Panc1 (cell line): ENCODE data around the gene VSIG8. TPM values are rescaled to one million over a fixed set of nuclear protein-coding genes. Genes with fewer than 3 reads are reported as not detected.

ENCODE experiments used
- ATAC-seq: fragments of 200-7000 bp; cut with Tn5 transposase; 2 replicates; pipeline ENCODE4 v1.9.1; 2020; ENCODE audit warnings: mild to moderate bottlenecking, moderate library complexity
- BruUV-seq: library from RNA; stranded (reverse); fragments of 400-500 nt; replicated peaks from 2 replicates; lab custom pipeline; 2021; lab: Mats Ljungman, UMichigan
- CTCF ChIA-PET: fragments of 300-600 bp; sonication (Branson Sonifier 250); formaldehyde crosslinking; loops from one replicate; lab custom pipeline; 2022; ENCODE audit warnings: antibody characterized with exemption; lab: Charles Lee
- POLR2A ChIA-PET: fragments of 300-600 bp; sonication (Branson Sonifier 250); formaldehyde crosslinking; loops from one replicate; lab custom pipeline; 2022; ENCODE audit warnings: antibody characterized with exemption; lab: Charles Lee
- DNase-seq: peaks from one replicate; pipeline ENCODE4 v3.0.0-alpha.2; 2010; ENCODE audit warnings: low read depth, low spot score
- H3K27ac ChIP-seq: 2 replicates; pipeline ENCODE4 v1.5.1; 2011; ENCODE audit warnings: mild to moderate bottlenecking, low read length, inconsistent platforms
- H3K27me3 ChIP-seq: fragments of 200-500 bp; sonication (Bioruptor generic); 2 replicates; pipeline ENCODE4 v1.6.0; 2014; ENCODE audit warnings: low read length, inconsistent platforms; ENCODE audit not compliant: control insufficient read depth, insufficient read depth
- H3K36me3 ChIP-seq: fragments of 200-500 bp; sonication (Bioruptor generic); 2 replicates; pipeline ENCODE4 v1.5.1; 2014; ENCODE audit warnings: inconsistent platforms, mild to moderate bottlenecking, low read length, moderate library complexity; ENCODE audit not compliant: control insufficient read depth, insufficient read depth
- H3K4me1 ChIP-seq: 2 replicates; pipeline ENCODE4 v1.5.1; 2011; ENCODE audit warnings: inconsistent platforms, mild to moderate bottlenecking, low read length, moderate library complexity; ENCODE audit not compliant: control insufficient read depth, insufficient read depth
- H3K4me3 ChIP-seq, 2 experiments: 2 replicates each; pipeline ENCODE4 v1.5.1; 2011 to 2012; ENCODE audit warnings: low read depth in 2 of 2, low read length in 2 of 2, mild to moderate bottlenecking in 2 of 2, inconsistent platforms in 1 of 2, moderate library complexity in 1 of 2
- H3K9me3 ChIP-seq: fragments of 200-500 bp; sonication (Bioruptor generic); 2 replicates; pipeline ENCODE4 v1.5.1; 2014; ENCODE audit warnings: low read depth, mild to moderate bottlenecking, inconsistent platforms, low read length, moderate library complexity; ENCODE audit not compliant: control insufficient read depth, insufficient read depth
- CTCF ChIP-seq: fragments of 450-650 bp; IDR thresholded peaks from 2 replicates; pipeline ENCODE4 v1.5.1; 2017; ENCODE audit warnings: mild to moderate bottlenecking
- POLR2AphosphoS5 ChIP-seq: IDR thresholded peaks from 2 replicates; pipeline ENCODE4 v1.6.1; 2012; ENCODE audit warnings: mild to moderate bottlenecking, low read depth, low read length, moderate library complexity
- SIN3A ChIP-seq: IDR thresholded peaks from 2 replicates; pipeline ENCODE4 v1.6.1; 2012; ENCODE audit warnings: low read depth, mild to moderate bottlenecking, low read length, moderate library complexity, borderline replicate concordance; ENCODE audit not compliant: insufficient read depth
- TCF7L2 ChIP-seq: IDR thresholded peaks from 2 replicates; pipeline ENCODE4 v1.6.1; 2011; ENCODE audit warnings: mild to moderate bottlenecking, low read depth, low read length, inconsistent platforms
- in situ Hi-C: cut with HindIII; loops from 2 replicates; pipeline ENCODE4 v1.10.0; 2016; ENCODE audit warnings: low sequenced_read_pairs, low pct_unique_long_range_greater_than_20kb
- intact Hi-C: fragments of 100-400 bp; cut with micrococcal nuclease; formaldehyde crosslinking; loops from one replicate; pipeline ENCODE4 v1.10.0; 2022; ENCODE audit not compliant: unreplicated experiment
- total RNA-seq: library from RNA; stranded (reverse); gene quantifications from one replicate; pipeline ENCODE4 v1.2.1, GENCODE V29; 2021; ENCODE audit not compliant: unreplicated experiment
- TF ChIP-seq, protein P1 (sequence below), 2 experiments: IDR thresholded peaks; 2 replicates each; pipeline ENCODE4 v1.6.1; 2011 to 2012; ENCODE audit warnings: low read depth in 2 of 2, control low read depth in 1 of 2, low read length in 1 of 2, mild to moderate bottlenecking in 1 of 2, moderate library complexity in 1 of 2; ENCODE audit not compliant: insufficient read depth in 1 of 2

VSIG8 gene
- total RNA-seq, 1 experiment from 2014 or later = not detected

GRCh38 chr1:159881622-159882526, 19.4 kb upstream of the VSIG8 start:
- Histone ChIP-seq H3K9me3 (no peaks in the 10 kb centered on the region), H3K36me3 (no peaks in the 10 kb centered on the region), H3K4me1 (no peaks in the 10 kb centered on the region), H3K27me3 (no peaks in the 10 kb centered on the region), H3K4me3 (no peak overlapping the region), H3K27ac (no peak overlapping the region)
- intact Hi-C loops = no loop called here
- peak; percentile 62; the same call in 1 of the 2 replicates for ATAC-seq
- CTCF ChIA-PET = interaction anchor here (1.2 kb wide), 1 partner anchor 83 kb away, joined by 3 read pairs; no protein-coding TSS in a partner anchor
- peak; percentile 86 for DNase-seq
- TF ChIP-seq, protein P1, sequence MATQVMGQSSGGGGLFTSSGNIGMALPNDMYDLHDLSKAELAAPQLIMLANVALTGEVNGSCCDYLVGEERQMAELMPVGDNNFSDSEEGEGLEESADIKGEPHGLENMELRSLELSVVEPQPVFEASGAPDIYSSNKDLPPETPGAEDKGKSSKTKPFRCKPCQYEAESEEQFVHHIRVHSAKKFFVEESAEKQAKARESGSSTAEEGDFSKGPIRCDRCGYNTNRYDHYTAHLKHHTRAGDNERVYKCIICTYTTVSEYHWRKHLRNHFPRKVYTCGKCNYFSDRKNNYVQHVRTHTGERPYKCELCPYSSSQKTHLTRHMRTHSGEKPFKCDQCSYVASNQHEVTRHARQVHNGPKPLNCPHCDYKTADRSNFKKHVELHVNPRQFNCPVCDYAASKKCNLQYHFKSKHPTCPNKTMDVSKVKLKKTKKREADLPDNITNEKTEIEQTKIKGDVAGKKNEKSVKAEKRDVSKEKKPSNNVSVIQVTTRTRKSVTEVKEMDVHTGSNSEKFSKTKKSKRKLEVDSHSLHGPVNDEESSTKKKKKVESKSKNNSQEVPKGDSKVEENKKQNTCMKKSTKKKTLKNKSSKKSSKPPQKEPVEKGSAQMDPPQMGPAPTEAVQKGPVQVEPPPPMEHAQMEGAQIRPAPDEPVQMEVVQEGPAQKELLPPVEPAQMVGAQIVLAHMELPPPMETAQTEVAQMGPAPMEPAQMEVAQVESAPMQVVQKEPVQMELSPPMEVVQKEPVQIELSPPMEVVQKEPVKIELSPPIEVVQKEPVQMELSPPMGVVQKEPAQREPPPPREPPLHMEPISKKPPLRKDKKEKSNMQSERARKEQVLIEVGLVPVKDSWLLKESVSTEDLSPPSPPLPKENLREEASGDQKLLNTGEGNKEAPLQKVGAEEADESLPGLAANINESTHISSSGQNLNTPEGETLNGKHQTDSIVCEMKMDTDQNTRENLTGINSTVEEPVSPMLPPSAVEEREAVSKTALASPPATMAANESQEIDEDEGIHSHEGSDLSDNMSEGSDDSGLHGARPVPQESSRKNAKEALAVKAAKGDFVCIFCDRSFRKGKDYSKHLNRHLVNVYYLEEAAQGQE (IDR thresholded peaks at IDR 0.05; ENCODE audit: insufficient read depth in 1 of 2, low read depth in 2 of 2, low read length in 1 of 2) = no peak
- no peak for TF ChIP-seq TCF7L2
- no peak for TF ChIP-seq CTCF
- no peak for TF ChIP-seq SIN3A
- TF ChIP-seq POLR2AphosphoS5 = no peak
- POLR2A ChIA-PET = no interaction called here
- in situ Hi-C loops = no loop called here
- BruUV-seq = no TSS peak

GRCh38 chr1:159880430-159880829, 18.0 kb upstream of the VSIG8 start:
- TF ChIP-seq SIN3A (no peak), CTCF (no peak), POLR2AphosphoS5 (no peak), TCF7L2 (no peak)
- TF ChIP-seq, protein P1 (IDR thresholded peaks at IDR 0.05; ENCODE audit: insufficient read depth in 1 of 2, low read depth in 2 of 2, low read length in 1 of 2) = no peak
- no peaks in the 10 kb centered on the region for H3K27me3 ChIP-seq
- no peak for ATAC-seq
- CTCF ChIA-PET = no interaction called here
- POLR2A ChIA-PET = no interaction called here
- BruUV-seq = no TSS peak
- no peaks in the 10 kb centered on the region for H3K4me1 ChIP-seq
- H3K9me3 ChIP-seq = no peaks in the 10 kb centered on the region
- DNase-seq = no peak
- H3K4me3 ChIP-seq = no peak overlapping the region
- intact Hi-C loops = no loop called here
- H3K27ac ChIP-seq = no peak overlapping the region
- no peaks in the 10 kb centered on the region for H3K36me3 ChIP-seq
- in situ Hi-C loops = no loop called here
